NCI-H146 (cell line): ENCODE data around the gene WWOX.

Experiments used
- DNase-seq: peaks from one replicate; lab custom pipeline; 2025; lab: John Stamatoyannopoulos, UW

WWOX gene

GRCh38 chr16:78800523-78800922 is 701.1 kb downstream of the WWOX start:
- no peak for DNase-seq

DNA sequence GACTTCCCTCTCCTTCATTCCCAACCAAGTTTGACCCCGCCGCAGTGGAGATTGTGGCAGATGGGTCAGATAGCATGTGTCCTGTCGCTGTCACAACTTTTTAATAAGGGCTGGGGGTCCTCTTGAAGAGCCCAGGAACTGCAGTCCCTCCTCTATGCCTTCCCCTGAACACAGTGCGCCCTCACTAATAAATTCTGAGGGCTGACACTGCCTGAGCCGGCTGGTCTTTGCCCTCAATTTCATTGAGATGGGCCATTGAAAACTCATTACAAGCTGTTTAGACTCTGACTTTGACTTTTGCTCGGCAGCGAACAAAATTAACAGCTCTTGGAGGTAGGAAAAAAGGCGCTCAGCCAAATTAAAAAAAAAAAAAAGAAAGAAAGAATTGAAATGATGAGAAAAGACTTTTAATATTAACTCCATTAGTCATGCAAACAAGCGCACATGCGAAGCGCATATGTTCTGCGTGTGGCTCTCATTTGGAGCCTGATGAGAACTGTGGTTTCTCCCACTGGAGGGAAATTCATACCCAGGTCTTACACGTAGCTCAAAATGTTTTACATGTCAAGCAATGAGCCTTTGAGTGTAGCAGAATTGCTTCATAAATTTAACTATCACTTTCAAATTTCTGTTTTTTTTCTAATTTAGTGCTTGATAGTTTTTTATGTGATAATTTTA is 704.7 kb downstream of the WWOX start:
- no peak for DNase-seq

DNA sequence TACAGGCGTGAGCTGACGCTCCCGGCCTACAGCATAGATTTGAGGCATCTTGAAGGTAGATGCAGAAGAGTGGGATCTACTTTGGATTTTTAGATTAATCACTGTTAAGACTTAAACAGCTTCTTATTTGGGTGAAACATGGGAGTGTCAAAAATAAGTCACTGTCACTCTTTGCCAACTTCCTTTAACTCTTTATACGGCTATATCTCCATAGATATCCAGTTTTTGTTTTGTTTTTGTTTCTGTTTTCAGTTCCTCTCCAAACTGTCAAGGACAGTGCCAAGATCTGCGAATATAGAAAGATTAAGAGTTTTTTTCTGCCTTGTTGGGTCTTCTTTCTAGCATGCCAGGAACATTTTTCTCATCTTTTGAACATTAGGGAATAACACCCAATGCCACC is 706.1 kb downstream of the WWOX start:
- DNase-seq: no peak

DNA sequence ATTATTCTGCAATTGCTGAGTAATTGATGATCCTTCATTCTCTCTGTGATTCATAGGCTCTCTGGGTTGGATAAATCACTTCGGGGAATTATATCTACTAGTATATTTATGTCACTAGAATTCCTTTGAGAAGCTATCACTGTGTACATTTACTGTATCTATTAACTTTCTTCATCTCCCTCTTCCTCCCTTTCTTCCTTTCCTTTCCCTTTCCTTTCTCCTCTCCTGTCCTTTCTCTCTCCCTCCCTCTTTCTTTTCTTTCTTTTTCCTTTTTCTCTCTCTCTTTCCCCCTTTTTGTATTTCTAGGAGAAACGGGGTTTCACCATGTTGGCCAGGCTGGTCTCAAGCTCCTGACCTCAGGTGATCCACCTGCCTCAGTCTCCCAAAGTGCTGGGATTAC is 711.8 kb downstream of the WWOX start:
- no peak for DNase-seq

- DNase-seq: no peak
These were observed 713.1 kb downstream of the WWOX start for GRCh38 chr16:78812582-78812981.

DNA sequence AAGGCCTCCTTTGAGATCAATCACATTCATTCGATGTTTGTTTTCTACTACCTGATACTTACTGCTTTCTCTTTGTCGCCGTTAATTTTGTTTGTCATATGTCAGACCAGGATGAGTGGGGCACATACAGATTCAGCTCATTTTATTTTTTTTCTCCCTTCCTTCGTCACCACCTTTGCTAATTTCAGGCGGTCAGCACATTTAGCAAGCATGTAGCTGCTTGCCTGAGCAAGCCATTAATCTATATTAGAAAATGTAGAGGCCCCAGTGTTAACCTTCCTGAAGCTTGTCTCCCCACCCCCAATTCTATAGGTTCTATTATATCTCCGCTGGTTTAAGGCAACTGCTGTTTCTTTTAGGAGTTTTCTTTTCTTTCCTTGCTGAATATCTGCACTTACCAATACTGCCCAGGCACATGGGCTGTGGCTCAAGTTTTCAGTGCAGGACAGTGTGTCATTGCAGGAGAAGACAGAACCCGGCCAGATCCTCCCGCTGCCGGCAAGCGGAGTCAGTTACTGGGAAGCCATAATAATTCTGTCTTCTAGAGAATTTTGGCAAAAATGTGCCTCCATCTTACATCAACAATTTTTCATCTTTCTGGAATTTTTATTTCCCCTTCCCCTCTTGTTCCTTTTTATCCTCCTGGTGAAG is 714.3 kb downstream of the WWOX start:
- peak; percentile 59 for DNase-seq

DNA sequence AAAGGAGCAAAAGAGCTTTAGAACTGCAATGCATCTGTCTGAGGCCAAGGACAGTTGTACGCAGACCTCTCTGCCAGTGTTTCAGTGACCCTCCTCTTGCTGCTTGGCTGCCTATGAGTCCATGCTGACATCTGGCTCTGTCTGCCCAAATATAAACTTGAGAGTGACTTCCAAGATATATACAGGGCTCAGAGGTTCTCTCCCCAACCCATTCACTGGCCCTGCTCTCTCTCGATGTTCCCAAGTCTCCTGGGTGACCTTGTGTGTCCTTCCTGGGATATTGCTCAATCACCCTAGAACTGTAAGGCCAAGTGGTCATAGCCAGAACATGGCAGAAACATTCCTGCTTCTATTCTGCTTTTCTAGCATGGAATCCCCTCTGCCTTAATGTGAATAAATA is 716.3 kb downstream of the WWOX start:
- no peak for DNase-seq

- no peak for DNase-seq
These were observed 717.2 kb downstream of the WWOX start for GRCh38 chr16:78816499-78817195.

DNA sequence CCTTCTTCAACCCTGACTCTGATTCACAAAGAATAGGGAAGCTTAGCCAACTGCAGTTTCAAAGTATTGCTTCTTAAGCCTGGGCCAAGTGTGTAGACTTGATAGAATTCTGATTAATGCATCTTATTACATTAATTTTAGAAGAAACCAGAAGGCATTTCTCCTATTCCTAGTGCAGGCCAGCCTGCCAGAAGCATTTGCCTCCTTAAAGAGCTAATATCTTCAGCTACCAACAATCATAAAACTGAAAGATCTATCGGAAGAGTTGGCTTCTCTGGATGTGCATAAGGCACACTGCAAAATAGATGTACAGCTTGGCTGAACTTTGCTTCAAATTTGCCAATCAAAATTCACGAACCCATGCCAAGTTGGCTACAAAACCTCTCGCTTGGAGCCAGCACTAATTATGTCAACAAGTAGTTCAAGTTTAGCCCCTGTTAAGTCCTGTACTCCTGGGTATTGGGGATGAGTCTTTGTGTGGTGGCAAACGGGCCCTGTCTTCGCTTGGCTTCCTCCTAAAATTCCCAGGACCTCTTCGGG is 717.8 kb downstream of the WWOX start:
- no peak for DNase-seq

- DNase-seq: no peak
These were observed 721.9 kb downstream of the WWOX start for GRCh38 chr16:78821335-78821734.

DNA sequence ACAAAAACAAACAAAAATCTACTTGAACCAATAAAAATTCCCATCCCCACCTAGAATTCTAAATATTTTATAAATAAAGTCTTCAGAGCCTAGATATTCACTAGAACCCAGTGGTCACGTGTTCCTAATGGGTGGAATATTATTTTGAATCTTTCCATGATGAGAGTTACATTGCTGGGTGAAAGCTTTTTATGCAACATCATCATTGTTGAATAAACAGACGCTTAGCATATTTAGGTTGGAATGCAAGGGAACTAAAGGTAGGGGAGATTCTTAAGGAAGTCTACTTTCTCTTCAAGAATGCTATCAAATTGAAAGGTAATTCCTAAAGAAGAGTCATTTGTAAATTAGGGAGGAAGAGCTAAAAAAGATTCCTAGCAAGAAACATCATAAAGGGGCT is 723.1 kb downstream of the WWOX start:
- DNase-seq: no peak

- peak; percentile 37 for DNase-seq
These were observed 723.6 kb downstream of the WWOX start for GRCh38 chr16:78823027-78823426.

GRCh38 chr16:78829280-78829679 is 729.8 kb downstream of the WWOX start:
- DNase-seq: no peak

DNA sequence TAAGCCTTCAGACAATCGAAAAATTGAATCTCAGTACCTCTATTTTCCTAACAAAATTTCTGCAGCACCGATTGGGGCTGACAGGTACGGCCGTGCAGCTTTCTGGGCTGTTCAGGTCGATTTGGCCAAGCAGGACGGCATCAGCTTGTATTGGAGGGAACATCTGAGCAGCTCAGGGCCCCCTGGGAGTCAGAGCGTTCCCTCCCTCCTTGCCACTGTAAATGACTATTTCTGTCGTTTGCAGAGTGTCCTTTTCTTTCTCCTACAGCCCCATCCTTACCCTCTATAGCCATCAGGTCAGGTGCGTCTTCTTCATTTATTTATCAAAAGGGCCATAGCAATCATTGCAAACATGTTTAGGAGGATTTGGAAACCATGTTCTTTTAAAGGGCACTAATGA is 731.1 kb downstream of the WWOX start:
- DNase-seq: no peak

DNA sequence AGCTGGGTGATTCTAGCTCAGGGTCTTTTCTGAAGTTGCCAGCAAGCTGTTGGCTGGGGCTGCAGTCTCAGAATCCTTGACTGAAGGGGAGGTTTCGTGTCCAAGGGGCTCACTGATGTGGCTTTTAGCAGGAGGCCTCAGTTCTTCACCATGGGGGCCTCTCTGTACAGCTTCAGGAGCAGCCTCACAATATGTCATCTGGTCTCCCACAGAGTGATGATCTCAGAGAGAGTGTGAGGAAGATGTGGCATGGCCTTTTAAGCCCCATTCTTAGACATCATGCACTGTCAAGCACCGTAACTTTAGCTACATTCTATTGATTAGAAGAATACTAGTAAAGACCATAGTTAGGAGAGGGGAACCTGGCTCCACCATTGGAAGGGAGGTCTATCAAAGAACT is 732.6 kb downstream of the WWOX start:
- no peak for DNase-seq

DNA sequence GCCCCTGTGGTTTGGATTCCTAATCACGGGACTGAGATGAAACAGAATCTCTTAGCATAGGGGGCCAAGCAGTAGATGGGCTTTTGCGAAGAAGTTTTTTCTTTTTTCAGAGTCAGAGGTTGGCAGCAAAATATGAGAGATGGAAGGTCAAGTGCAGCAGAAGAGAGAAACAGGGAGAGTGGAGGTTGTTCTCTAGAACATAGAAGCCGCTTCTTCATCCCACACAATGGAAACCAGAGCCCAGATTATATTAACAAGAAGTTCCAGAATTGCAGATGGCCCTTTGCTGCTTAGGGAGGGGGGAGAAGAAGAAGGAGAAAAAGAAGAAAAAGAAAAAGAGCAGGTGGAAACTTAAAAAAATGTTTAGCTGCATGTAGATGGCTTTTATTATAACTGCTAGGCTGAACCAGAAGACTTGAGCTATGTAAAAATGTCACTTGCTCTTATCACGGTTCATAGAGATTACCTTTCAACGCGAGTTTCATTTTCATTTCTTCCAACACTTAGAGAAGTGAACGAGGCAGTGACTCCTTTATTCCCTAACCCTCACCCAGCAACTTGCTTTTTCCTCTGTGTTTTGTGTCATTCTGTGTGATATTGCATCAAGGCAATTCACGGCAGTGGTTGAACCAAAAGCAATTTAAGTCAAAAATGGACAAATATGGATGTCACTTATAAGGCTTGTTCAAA is 737.5 kb downstream of the WWOX start:
- DNase-seq: no peak

GRCh38 chr16:78837706-78838105 is 738.3 kb downstream of the WWOX start:
- no peak for DNase-seq

GRCh38 chr16:78838276-78838675 is 738.8 kb downstream of the WWOX start:
- no peak for DNase-seq

DNA sequence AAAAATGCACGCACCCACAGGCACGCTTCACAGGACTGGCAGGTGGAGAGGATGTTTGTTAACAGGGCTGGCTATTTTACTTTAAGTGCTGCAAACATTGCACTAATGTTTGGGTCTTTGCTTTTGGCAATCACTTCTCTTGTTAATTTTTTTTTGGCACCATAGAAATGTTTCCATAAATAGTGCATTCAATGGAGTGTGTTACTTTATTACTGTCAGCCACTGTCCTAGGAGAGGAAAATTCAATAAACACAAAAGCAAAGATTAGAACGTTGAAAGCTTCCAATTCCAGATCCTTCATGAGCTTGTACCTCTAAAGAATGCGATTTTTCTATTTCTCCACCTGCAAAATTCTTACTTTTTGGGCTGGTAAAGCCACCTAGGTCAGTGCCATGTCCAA is 743.5 kb downstream of the WWOX start:
- DNase-seq: no peak

- DNase-seq: peak; percentile 33
These were observed 744.5 kb downstream of the WWOX start for GRCh38 chr16:78843978-78844377.

- DNase-seq: peak; percentile 55
These were observed 745.2 kb downstream of the WWOX start for GRCh38 chr16:78844682-78845081.

- no peak for DNase-seq
These were observed 751.8 kb downstream of the WWOX start for GRCh38 chr16:78851266-78851665.
